Sigmoid colon (tissue), 7 donors: Measurements from ENCODE around the gene WDR88. TPM values are rescaled to one million over a fixed set of nuclear protein-coding genes. Genes with fewer than 3 reads are reported as not detected.

ENCODE experiments used
- DNase-seq: peaks from one replicate; pipeline ENCODE4 v3.0.0-alpha.2; 2019
- H3K27ac ChIP-seq, 4 donors: fragments of 200-600 bp; sonication (generic); one replicate each; pipeline ENCODE4 v1.5.1; 2016 to 2019; ENCODE audit warnings: mild to moderate bottlenecking in 1 of 4
- H3K27me3 ChIP-seq, 3 donors: fragments of 200-600 bp; sonication (generic); one replicate each; pipeline ENCODE4 v1.5.1; 2019; ENCODE audit warnings: mild to moderate bottlenecking in 1 of 3
- H3K36me3 ChIP-seq, 4 donors: fragments of 200-600 bp; sonication (generic); one replicate each; pipeline ENCODE4 v1.5.1; 2016 to 2019
- H3K4me1 ChIP-seq, 4 donors: fragments of 200-600 bp; sonication (generic); one replicate each; pipeline ENCODE4 v1.5.1; 2017 to 2019
- H3K4me3 ChIP-seq, 4 donors: fragments of 200-600 bp; sonication (generic); one replicate each; pipeline ENCODE4 v1.5.1; 2017 to 2019; ENCODE audit warnings: mild to moderate bottlenecking in 2 of 4, moderate library complexity in 1 of 4
- H3K9me3 ChIP-seq, 4 donors: fragments of 200-600 bp in 3 of 4; sonication (generic) in 3 of 4; one replicate each; pipeline versions ENCODE4 v1.5.1 to v1.6.1; 2013 to 2019
- CTCF ChIP-seq, 4 experiments: fragments of 450-650 bp in 3 of 4; fragments of 200-600 bp in 1 of 4; IDR thresholded peaks; one replicate each; pipeline ENCODE4 v1.5.1; 2016 to 2019; ENCODE audit warnings: antibody characterized with exemption in 4 of 4, mild to moderate bottlenecking in 3 of 4, moderate library complexity in 2 of 4
- EP300 ChIP-seq, 4 donors: sonication (generic); formaldehyde crosslinking; IDR thresholded peaks; one replicate each; pipeline ENCODE4 v1.6.1; 2017; ENCODE audit warnings: antibody characterized with exemption in 4 of 4
- POLR2A ChIP-seq, 2 donors: fragments of 450-650 bp; IDR thresholded peaks; one replicate each; pipeline ENCODE4 v1.6.1; 2016; ENCODE audit warnings: antibody characterized with exemption in 2 of 2, mild to moderate bottlenecking in 2 of 2, moderate library complexity in 2 of 2
- POLR2AphosphoS5 ChIP-seq, 4 donors: sonication (generic); formaldehyde crosslinking; IDR thresholded peaks; one replicate each; pipeline ENCODE4 v1.6.1; 2017; ENCODE audit warnings: antibody characterized with exemption in 4 of 4
- WGBS, 2 donors: extraction: QIAGEN DNeasy Blood & Tissue Kit; methylation state at CpG; one replicate each; pipeline ENCODE4 v1.1.7; 2013; 5-methylcytosine and 5-hydroxymethylcytosine counted together
- intact Hi-C: fragments of 100-400 bp; cut with DNase I; formaldehyde crosslinking; loops from one replicate; pipeline ENCODE4 v1.15.1; 2023
- polyA plus RNA-seq, 3 donors: library from polyadenylated mRNA; stranded (reverse); fragments of 200-250 nt; gene quantifications; one replicate each; pipeline ENCODE4 v1.2.3, GENCODE V29; 2013
- total RNA-seq, 4 donors: library from RNA; depleted of rRNA; stranded (reverse); fragments of >200 nt; gene quantifications; one replicate each; pipeline ENCODE4 v1.1.0, GENCODE V29; 2016
- donor health status: healthy with polysubstance abuse.
- donor health status: Bipolar disorder and iron deficiency.
- donor health status: healthy.

WDR88 gene
- total and polyA plus RNA-seq, 7 donors = not detected

- 38 to 76% methylated on average over 6 of the region's 6 CpGs for WGBS, 2 donors
- H3K4me1 ChIP-seq = peaks cover 0 to 19% (median 11%) of the 10 kb centered on the region in 4 donors
- no peak overlapping the region for H3K4me3 ChIP-seq
- no peaks in the 10 kb centered on the region for H3K36me3 ChIP-seq
- no peak for DNase-seq
- no peaks in the 10 kb centered on the region for H3K27me3 ChIP-seq
- TF ChIP-seq CTCF (IDR thresholded peaks at IDR 0.05) (no peak), EP300 (IDR thresholded peaks at IDR 0.05) (no peak), POLR2A (IDR thresholded peaks at IDR 0.05) (no peak), POLR2AphosphoS5 (IDR thresholded peaks at IDR 0.05) (no peak)
- H3K27ac ChIP-seq = no peak overlapping the region
- intact Hi-C loops = loop anchor here (10.0 kb wide), 1 partner anchor 497 kb away; the partner anchor contains the start of genes ANKRD27 and RGS9BP
- no peaks in the 10 kb centered on the region for H3K9me3 ChIP-seq
Measured at GRCh38 chr19:33171916-33172359, 40.0 kb downstream of the WDR88 start.

GRCh38 chr19:33174186-33174585, 42.3 kb downstream of the WDR88 start:
- Histone ChIP-seq H3K4me1 (peaks cover 0 to 30% (median 25%) of the 10 kb centered on the region in 4 donors), H3K27ac (no peak overlapping the region), H3K4me3 (no peak overlapping the region), H3K36me3 (no peaks in the 10 kb centered on the region), H3K9me3 (no peaks in the 10 kb centered on the region), H3K27me3 (no peaks in the 10 kb centered on the region)
- WGBS, 2 donors = 74 to 94% methylated on average over 5 of the region's 5 CpGs
- DNase-seq = no peak
- TF ChIP-seq POLR2A (IDR thresholded peaks at IDR 0.05) (no peak), POLR2AphosphoS5 (IDR thresholded peaks at IDR 0.05) (no peak), CTCF (IDR thresholded peaks at IDR 0.05) (no peak), EP300 (IDR thresholded peaks at IDR 0.05) (no peak)
- intact Hi-C loops = loop anchor here (10.0 kb wide), 1 partner anchor 499 kb away; the partner anchor contains the start of genes ANKRD27 and RGS9BP

- DNase-seq = no peak
- H3K36me3 ChIP-seq = no peaks in the 10 kb centered on the region
- peak overlapping the region in 3 of 4 donors; percentile 94 to 96 (median 95) for H3K27ac ChIP-seq
- peaks cover 0 to 30% (median 25%) of the 10 kb centered on the region in 4 donors for H3K4me1 ChIP-seq
- intact Hi-C loops = loop anchor here (5.0 to 10.0 kb wide), 2 partner anchors 127 to 500 kb away; partner anchors contain the start of genes ANKRD27, CEBPA and RGS9BP
- H3K9me3 ChIP-seq = no peaks in the 10 kb centered on the region
- WGBS, 2 donors = 93 to 96% methylated on average over 10 of the region's 10 CpGs
- TF ChIP-seq POLR2A (IDR thresholded peaks at IDR 0.05) = no peak
- TF ChIP-seq POLR2AphosphoS5 (IDR thresholded peaks at IDR 0.05) = no peak
- TF ChIP-seq CTCF (IDR thresholded peaks at IDR 0.05) = no peak
- TF ChIP-seq EP300 (IDR thresholded peaks at IDR 0.05) = no peak
- H3K27me3 ChIP-seq = no peaks in the 10 kb centered on the region
- H3K4me3 ChIP-seq = no peak overlapping the region
Measured at GRCh38 chr19:33175156-33175782, 43.4 kb downstream of the WDR88 start.

GRCh38 chr19:33175886-33176669, 44.2 kb downstream of the WDR88 start:
- H3K36me3 ChIP-seq = no peaks in the 10 kb centered on the region
- intact Hi-C loops = loop anchor here (2.0 to 10.0 kb wide), 4 partner anchors 31 to 501 kb away; partner anchors contain the start of genes ANKRD27, CEBPA, FAAP24 and RGS9BP
- peaks cover 0 to 30% (median 25%) of the 10 kb centered on the region in 4 donors for H3K4me1 ChIP-seq
- H3K9me3 ChIP-seq = no peaks in the 10 kb centered on the region
- H3K27me3 ChIP-seq = no peaks in the 10 kb centered on the region
- no peak for DNase-seq
- TF ChIP-seq EP300 (IDR thresholded peaks at IDR 0.05) = no peak
- TF ChIP-seq CTCF (IDR thresholded peaks at IDR 0.05) = peak in 1 of 4 experiments; percentile 3
- peak overlapping the region; percentile 91 to 96 (median 94) for H3K27ac ChIP-seq
- peak overlapping the region; percentile 77 to 86 (median 80) for H3K4me3 ChIP-seq
- WGBS, 2 donors = 4 to 12% methylated on average over 25 of the region's 25 CpGs
